GM12878 (cell line): Measurements from ENCODE around the gene PACSIN3. TPM values are rescaled to one million over a fixed set of nuclear protein-coding genes. Genes with fewer than 3 reads are reported as not detected.

Experiments
- ATAC-seq: fragments of 200-7000 bp; cut with Tn5 transposase; 3 replicates; pipeline ENCODE4 v1.9.1; 2020; ENCODE audit warnings: mild to moderate bottlenecking, moderate library complexity
- BruUV-seq: library from RNA; stranded (reverse); fragments of 400-500 nt; replicated peaks from 2 replicates; lab custom pipeline; 2021; lab: Mats Ljungman, UMichigan
- CTCF ChIA-PET: fragments of 300-600 bp; sonication (Branson Sonifier 250); formaldehyde crosslinking; extraction: SDS; loops from one replicate; lab custom pipeline; 2021; ENCODE audit warnings: inconsistent platforms; lab: Yijun Ruan, JAX
- POLR2A ChIA-PET: fragments of 350-600 bp; formaldehyde crosslinking; extraction: SDS; loops from one replicate; lab custom pipeline; 2021; ENCODE audit warnings: inconsistent platforms; lab: Charles Lee
- RAD21 ChIA-PET: fragments of 300-600 bp; sonication (Branson Sonifier 250); formaldehyde crosslinking; loops from one replicate; lab custom pipeline; 2023; ENCODE audit warnings: antibody characterized with exemption; ENCODE audit not compliant: unreplicated experiment; lab: Charles Lee
- SMC1A ChIA-PET: fragments of 300-600 bp; sonication (Branson Sonifier 250); formaldehyde crosslinking; loops from one replicate; lab custom pipeline; 2023; ENCODE audit not compliant: unreplicated experiment, uncharacterized antibody; lab: Charles Lee
- DNase-seq: peaks from one replicate; pipeline ENCODE4 v3.0.0-alpha.2; 2011; ENCODE audit warnings: low read depth, low spot score
- FAIRE-seq: peaks from 3 replicates; lab custom pipeline; 2011; peaks lifted over from hg19 to GRCh38; lab: Jason Lieb, UNC
- H2AFZ ChIP-seq: 2 replicates; pipeline ENCODE4 v1.6.0; 2011; ENCODE audit warnings: low read depth, low read length, control low read depth; ENCODE audit not compliant: control insufficient read depth
- H3K27ac ChIP-seq: 2 replicates; pipeline ENCODE4 v1.5.1; 2011; ENCODE audit warnings: control low read depth; ENCODE audit not compliant: control insufficient read depth, insufficient read depth
- H3K27me3 ChIP-seq, 2 experiments: replicated peaks in 1 of 2; 2 replicates each; pipeline versions ENCODE4 v1.6.0 to v1.6.1; 2011; ENCODE audit warnings: low read length in 1 of 2; ENCODE audit not compliant: control insufficient read depth in 2 of 2, insufficient read depth in 2 of 2
- H3K36me3 ChIP-seq, 2 experiments: 2 replicates each; pipeline ENCODE4 v1.5.1; 2011; ENCODE audit warnings: low read length in 1 of 2; ENCODE audit not compliant: control insufficient read depth in 2 of 2, insufficient read depth in 2 of 2
- H3K4me1 ChIP-seq: 2 replicates; pipeline ENCODE4 v1.6.1; 2011; ENCODE audit warnings: mild to moderate bottlenecking, low read length, moderate library complexity, mixed read lengths; ENCODE audit not compliant: control insufficient read depth, insufficient read depth
- H3K4me2 ChIP-seq: 2 replicates; pipeline ENCODE4 v1.6.0; 2011; ENCODE audit warnings: control low read depth; ENCODE audit not compliant: control insufficient read depth, insufficient read depth
- H3K4me3 ChIP-seq: fragments of 200-600 bp; sonication (generic); 2 replicates; pipeline ENCODE4 v1.5.1; 2016
- H3K79me2 ChIP-seq: 2 replicates; pipeline ENCODE4 v1.6.0; 2011; ENCODE audit warnings: low read length; ENCODE audit not compliant: control insufficient read depth, insufficient read depth
- H3K9ac ChIP-seq: 2 replicates; pipeline ENCODE4 v1.8.0; 2011; ENCODE audit warnings: low read length, control low read depth, mixed read lengths; ENCODE audit not compliant: control insufficient read depth, insufficient read depth
- H3K9me3 ChIP-seq: replicated peaks from 3 replicates; pipeline ENCODE4 v1.5.1; 2011; ENCODE audit warnings: mild to moderate bottlenecking, low read length; ENCODE audit not compliant: control insufficient read depth, insufficient read depth
- H4K20me1 ChIP-seq: 2 replicates; pipeline ENCODE4 v1.6.0; 2011; ENCODE audit not compliant: control insufficient read depth, insufficient read depth
- CEBPB ChIP-seq, 2 experiments: fragments of 150-350 bp in 1 of 2; IDR thresholded peaks; 2 replicates each; pipeline ENCODE4 v1.6.1; 2012 to 2014; ENCODE audit warnings: low read depth in 2 of 2, low read length in 2 of 2, borderline replicate concordance in 1 of 2, inconsistent platforms in 1 of 2
- DPF2 ChIP-seq: fragments of 450-650 bp; IDR thresholded peaks from 2 replicates; pipeline ENCODE4 v1.6.1; 2017; ENCODE audit warnings: mild to moderate bottlenecking
- FOS ChIP-seq: IDR thresholded peaks from 3 replicates; pipeline ENCODE4 v1.6.1; 2011; ENCODE audit warnings: borderline replicate concordance; ENCODE audit not compliant: insufficient read length; ENCODE audit errors: extremely low read depth
- IRF3 ChIP-seq: fragments of 450-650 bp; IDR thresholded peaks from 2 replicates; pipeline ENCODE4 v1.6.1; 2014; ENCODE audit warnings: mild to moderate bottlenecking
- JUNB ChIP-seq: IDR thresholded peaks from 2 replicates; pipeline ENCODE4 v1.6.1; 2016; ENCODE audit warnings: antibody characterized with exemption, mild to moderate bottlenecking
- KAT2A ChIP-seq: conservative IDR thresholded peaks from 2 replicates; pipeline ENCODE4 v1.6.1; 2011; ENCODE audit warnings: low read depth, low read length; ENCODE audit not compliant: control insufficient read depth
- NR2F1 ChIP-seq: fragments of 450-650 bp; conservative IDR thresholded peaks from 2 replicates; pipeline ENCODE4 v1.6.1; 2017; ENCODE audit warnings: mild to moderate bottlenecking
- RAD21 ChIP-seq: IDR thresholded peaks from 2 replicates; pipeline ENCODE4 v1.6.1; 2011; ENCODE audit warnings: mild to moderate bottlenecking, low read depth, low read length, moderate library complexity; ENCODE audit not compliant: insufficient read depth
- SMAD1 ChIP-seq: fragments of 450-650 bp; IDR thresholded peaks from 2 replicates; pipeline ENCODE4 v1.6.1; 2018; ENCODE audit warnings: mild to moderate bottlenecking, low read depth; ENCODE audit not compliant: partially characterized antibody
- SRF ChIP-seq, 2 experiments: IDR thresholded peaks; 2 replicates each; pipeline ENCODE4 v1.6.1; 2011; ENCODE audit warnings: low read depth in 2 of 2, low read length in 2 of 2, mild to moderate bottlenecking in 1 of 2, moderate library complexity in 1 of 2
- WGBS: methylation state at CpG from one replicate; pipeline ENCODE4 v1.1.6; 2016; ENCODE audit warnings: low lambda C conversion rate; ENCODE audit not compliant: insufficient replicate concordance, insufficient coverage; ENCODE audit errors: missing lambda C conversion rate; 5-methylcytosine and 5-hydroxymethylcytosine counted together
- in situ Hi-C: fragments of 300-500 bp; cut with MboI; formaldehyde crosslinking; loops from 9 replicates; pipeline ENCODE4 v1.14.3; 2018; ENCODE audit warnings: mixed read lengths
- intact Hi-C: fragments of 100-400 bp; cut with micrococcal nuclease; formaldehyde crosslinking; loops from one replicate; pipeline ENCODE4 v1.14.2; 2022; ENCODE audit not compliant: unreplicated experiment
- polyA plus RNA-seq, 11 experiments: library from polyadenylated mRNA; depleted of rRNA in 4 of 11; unstranded in 6 of 11; stranded (reverse) in 5 of 11; fragments of >200 nt; fragmentation: Nextera tagmentation in 4 of 11; fragmentation: Illumina TruSeq in 1 of 11; extraction: Ambion mirVana in 4 of 11; extraction: Trizol in 1 of 11; gene quantifications; 1 replicate in 1 of 11; 2 replicates in 10 of 11; pipeline versions ENCODE4 v1.2.1 to v1.2.3, GENCODE V29; 2011 to 2016; ENCODE audit warnings: inconsistent platforms in 2 of 11, missing spikeins in 2 of 11, low read depth in 1 of 11
- total RNA-seq, 4 experiments: library from RNA; depleted of rRNA in 3 of 4; stranded (reverse); fragments of >200 nt in 3 of 4; fragmentation: Illumina TruSeq in 1 of 4; extraction: Trizol in 1 of 4; gene quantifications; 2 replicates each; pipeline versions ENCODE4 v1.2.1 to v1.2.3, GENCODE V29; 2013 to 2021
- TF ChIP-seq, protein P1 (sequence below): IDR thresholded peaks from 2 replicates; pipeline ENCODE4 v1.6.1; 2012; ENCODE audit warnings: mild to moderate bottlenecking, low read depth, low read length
- TF ChIP-seq, protein P2 (sequence below): fragments of 450-650 bp; IDR thresholded peaks from 2 replicates; pipeline ENCODE4 v1.6.1; 2017; ENCODE audit warnings: mild to moderate bottlenecking

The PACSIN3 gene
- total and polyA plus RNA-seq, 10 of the 15 experiments (the other 5 are each of a cell fraction or from before 2014, with no cell fraction given), result 0.05 to 0.82 (median 0.22) TPM; not detected in 1

DNA sequence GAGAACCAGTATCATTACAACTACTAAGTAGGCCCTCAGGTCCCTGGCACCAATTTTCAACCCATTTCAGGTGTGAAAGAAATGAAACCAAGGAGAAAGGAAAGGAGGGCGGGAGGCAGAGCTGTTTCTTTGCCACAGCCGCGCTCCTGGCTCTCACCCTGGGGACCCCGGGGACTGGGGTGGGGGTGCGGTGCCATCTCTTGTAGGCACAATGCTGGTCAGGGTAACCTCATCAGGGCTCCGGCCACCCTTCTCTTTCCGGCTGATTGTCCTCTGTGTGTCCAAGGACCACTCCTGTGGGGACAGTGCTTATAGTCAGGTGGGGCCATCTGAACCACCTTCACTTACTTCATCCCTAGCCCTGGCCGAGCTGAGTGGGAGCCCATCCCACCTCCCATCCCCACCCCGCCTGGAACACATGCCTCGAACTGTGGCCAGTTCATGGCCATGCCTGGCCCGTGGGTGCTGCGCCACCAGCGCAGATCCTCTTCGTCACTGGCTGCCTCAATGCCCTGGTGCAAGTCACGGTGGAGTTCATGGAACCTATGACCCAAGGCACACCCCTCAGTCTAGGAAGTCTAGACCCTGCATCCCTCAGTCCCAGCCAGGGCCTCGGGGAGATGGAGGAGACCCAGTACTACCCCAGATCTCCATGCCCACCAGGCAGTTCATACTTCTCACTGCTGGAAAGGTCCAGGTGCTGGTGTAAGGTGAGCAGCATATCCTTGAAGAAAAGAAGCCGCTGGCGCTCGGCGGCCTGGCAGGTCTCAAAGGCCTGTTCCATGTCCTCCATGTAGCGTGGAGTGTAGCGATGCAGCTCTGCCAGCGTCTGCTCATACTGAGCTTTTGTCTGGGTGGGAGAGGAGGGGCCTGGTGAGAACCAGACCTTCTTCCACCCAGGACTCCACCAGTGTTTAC, 7.2 kb downstream of the PACSIN3 start:
- ATAC-seq, result no peak
- in situ Hi-C loops (loop anchor here (5.0 kb wide), 1 partner anchor 243 kb away; no protein-coding TSS in a partner anchor), intact Hi-C loops (loop anchor here (5.0 to 10.0 kb wide), 3 partner anchors 168 to 666 kb away; partner anchors contain the start of genes NUP160 and PSMC3)
- Histone ChIP-seq H4K20me1 (no peaks in the 10 kb centered on the region), H3K4me2 (no peak overlapping the region), H3K27me3 (no peaks in the 10 kb centered on the region), H3K79me2 (peaks cover 24% of the 10 kb centered on the region), H3K9ac (no peak overlapping the region), H3K36me3 (peaks cover 0 to 6% of the 10 kb centered on the region in 2 experiments; a peak in 1 of 4 replicates), H2AFZ (no peak overlapping the region)
- ChIA-PET RAD21 (interaction anchor here (1.0 to 3.7 kb wide), 6 partner anchors 35 to 671 kb away, joined by 3 to 29 read pairs (median 4); partner anchors contain the start of genes ACP2 and DDB2), POLR2A (interaction anchor here (1.0 to 1.2 kb wide), 2 partner anchors 36 to 91 kb away, joined by 3 read pairs; partner anchors contain the start of gene DDB2), CTCF (interaction anchor here (0.6 to 6.6 kb wide), 29 partner anchors 9 to 519 kb away, joined by 3 to 88 read pairs (median 5); partner anchors contain the start of genes ACP2, DDB2, MADD and NR1H3)
- DNase-seq, result no peak
- TF ChIP-seq, protein P1, sequence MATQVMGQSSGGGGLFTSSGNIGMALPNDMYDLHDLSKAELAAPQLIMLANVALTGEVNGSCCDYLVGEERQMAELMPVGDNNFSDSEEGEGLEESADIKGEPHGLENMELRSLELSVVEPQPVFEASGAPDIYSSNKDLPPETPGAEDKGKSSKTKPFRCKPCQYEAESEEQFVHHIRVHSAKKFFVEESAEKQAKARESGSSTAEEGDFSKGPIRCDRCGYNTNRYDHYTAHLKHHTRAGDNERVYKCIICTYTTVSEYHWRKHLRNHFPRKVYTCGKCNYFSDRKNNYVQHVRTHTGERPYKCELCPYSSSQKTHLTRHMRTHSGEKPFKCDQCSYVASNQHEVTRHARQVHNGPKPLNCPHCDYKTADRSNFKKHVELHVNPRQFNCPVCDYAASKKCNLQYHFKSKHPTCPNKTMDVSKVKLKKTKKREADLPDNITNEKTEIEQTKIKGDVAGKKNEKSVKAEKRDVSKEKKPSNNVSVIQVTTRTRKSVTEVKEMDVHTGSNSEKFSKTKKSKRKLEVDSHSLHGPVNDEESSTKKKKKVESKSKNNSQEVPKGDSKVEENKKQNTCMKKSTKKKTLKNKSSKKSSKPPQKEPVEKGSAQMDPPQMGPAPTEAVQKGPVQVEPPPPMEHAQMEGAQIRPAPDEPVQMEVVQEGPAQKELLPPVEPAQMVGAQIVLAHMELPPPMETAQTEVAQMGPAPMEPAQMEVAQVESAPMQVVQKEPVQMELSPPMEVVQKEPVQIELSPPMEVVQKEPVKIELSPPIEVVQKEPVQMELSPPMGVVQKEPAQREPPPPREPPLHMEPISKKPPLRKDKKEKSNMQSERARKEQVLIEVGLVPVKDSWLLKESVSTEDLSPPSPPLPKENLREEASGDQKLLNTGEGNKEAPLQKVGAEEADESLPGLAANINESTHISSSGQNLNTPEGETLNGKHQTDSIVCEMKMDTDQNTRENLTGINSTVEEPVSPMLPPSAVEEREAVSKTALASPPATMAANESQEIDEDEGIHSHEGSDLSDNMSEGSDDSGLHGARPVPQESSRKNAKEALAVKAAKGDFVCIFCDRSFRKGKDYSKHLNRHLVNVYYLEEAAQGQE, result no peak
- TF ChIP-seq NR2F1, result no peak
- TF ChIP-seq FOS, result no peak
- TF ChIP-seq, protein P2, sequence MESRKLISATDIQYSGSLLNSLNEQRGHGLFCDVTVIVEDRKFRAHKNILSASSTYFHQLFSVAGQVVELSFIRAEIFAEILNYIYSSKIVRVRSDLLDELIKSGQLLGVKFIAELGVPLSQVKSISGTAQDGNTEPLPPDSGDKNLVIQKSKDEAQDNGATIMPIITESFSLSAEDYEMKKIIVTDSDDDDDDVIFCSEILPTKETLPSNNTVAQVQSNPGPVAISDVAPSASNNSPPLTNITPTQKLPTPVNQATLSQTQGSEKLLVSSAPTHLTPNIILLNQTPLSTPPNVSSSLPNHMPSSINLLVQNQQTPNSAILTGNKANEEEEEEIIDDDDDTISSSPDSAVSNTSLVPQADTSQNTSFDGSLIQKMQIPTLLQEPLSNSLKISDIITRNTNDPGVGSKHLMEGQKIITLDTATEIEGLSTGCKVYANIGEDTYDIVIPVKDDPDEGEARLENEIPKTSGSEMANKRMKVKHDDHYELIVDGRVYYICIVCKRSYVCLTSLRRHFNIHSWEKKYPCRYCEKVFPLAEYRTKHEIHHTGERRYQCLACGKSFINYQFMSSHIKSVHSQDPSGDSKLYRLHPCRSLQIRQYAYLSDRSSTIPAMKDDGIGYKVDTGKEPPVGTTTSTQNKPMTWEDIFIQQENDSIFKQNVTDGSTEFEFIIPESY, result no peak
- no peak for TF ChIP-seq CEBPB (IDR thresholded peaks at IDR 0.05; ENCODE audit: borderline replicate concordance in 1 of 2, low read depth in 2 of 2, low read length in 2 of 2)
- TF ChIP-seq JUNB, result no peak
- no peak for TF ChIP-seq SRF (IDR thresholded peaks at IDR 0.05; ENCODE audit: low read depth in 2 of 2, low read length in 2 of 2)
- no peak for TF ChIP-seq IRF3
- TF ChIP-seq KAT2A, result no peak
- TF ChIP-seq SMAD1, result no peak
- TF ChIP-seq RAD21, result no peak
- no peak for TF ChIP-seq DPF2
- TF ChIP-seq, all 136 proteins: peak for 0
- Histone ChIP-seq H3K4me3 (no peak overlapping the region), H3K9me3 (no peaks in the 10 kb centered on the region), H3K4me1 (peaks cover 14% of the 10 kb centered on the region), H3K27ac (no peak overlapping the region)
- WGBS, result 60% methylated on average over 21 of the region's 23 CpGs
- SMC1A ChIA-PET, result interaction anchor here (0.8 to 5.1 kb wide), 10 partner anchors 26 to 233 kb away, joined by 3 to 35 read pairs (median 4); partner anchors contain the start of genes ACP2, DDB2 and NR1H3
- FAIRE-seq, result no peak
- BruUV-seq, result no TSS peak
